Choroid plexus epithelial cell (primary cell): ENCODE results near the gene PHKB.

Experiments
- DNase-seq: peaks from one replicate; pipeline ENCODE4 v3.0.0-alpha.2; 2010; ENCODE audit warnings: low read depth
- H3K4me3 ChIP-seq: 2 replicates; pipeline ENCODE4 v1.5.1; 2011; ENCODE audit warnings: low read depth, mild to moderate bottlenecking, control low read depth, low read length, moderate library complexity
- CTCF ChIP-seq: conservative IDR thresholded peaks from 2 replicates; pipeline ENCODE4 v1.5.1; 2011; ENCODE audit warnings: low read depth, mild to moderate bottlenecking, control low read depth, inconsistent platforms, low read length, moderate library complexity

Gene PHKB

GRCh38 chr16:47519037-47519436 lies 57.9 kb downstream of the PHKB start:
- no peak for DNase-seq
- TF ChIP-seq CTCF: no peak
- H3K4me3 ChIP-seq: no peak overlapping the region

- no peak overlapping the region for H3K4me3 ChIP-seq
- TF ChIP-seq CTCF: no peak
- no peak for DNase-seq
These were observed 58.4 kb downstream of the PHKB start for GRCh38 chr16:47519546-47519945.

- no peak for TF ChIP-seq CTCF
- DNase-seq: no peak
- H3K4me3 ChIP-seq: no peak overlapping the region
These were observed 59.0 kb downstream of the PHKB start for GRCh38 chr16:47519996-47520679.

- no peak overlapping the region for H3K4me3 ChIP-seq
- TF ChIP-seq CTCF: no peak
- DNase-seq: no peak
These were observed 62.3 kb downstream of the PHKB start for GRCh38 chr16:47523342-47524006.

- no peak overlapping the region for H3K4me3 ChIP-seq
- DNase-seq: no peak
- no peak for TF ChIP-seq CTCF
These were observed 62.9 kb downstream of the PHKB start for GRCh38 chr16:47524007-47524405.

- no peak overlapping the region for H3K4me3 ChIP-seq
- no peak for TF ChIP-seq CTCF
- no peak for DNase-seq
These were observed 67.3 kb downstream of the PHKB start for GRCh38 chr16:47528431-47528830.
